Measurements from ENCODE around the gene TAGLN3.

TAGLN3 gene

GRCh38 chr3:111998636-111999483 lies at the start of gene TAGLN3:
TSS of gene TAGLN3 (plus strand) at chr3:111998922. CDS start at chr3:111999423, 501 bp downstream.
- no peak for DNase-seq (ENCODE audit: low read depth in 1 of 2, low spot score in 1 of 2)

GRCh38 chr3:111949712-111950111 lies 49.0 kb upstream of the TAGLN3 start:
- no peak for DNase-seq (ENCODE audit: low read depth in 1 of 2, low spot score in 1 of 2)

GRCh38 chr3:111951032-111951431 lies 47.7 kb upstream of the TAGLN3 start:
- no peak for DNase-seq (ENCODE audit: low read depth in 1 of 2, low spot score in 1 of 2)

GRCh38 chr3:111952086-111952485 lies 46.6 kb upstream of the TAGLN3 start:
- DNase-seq (ENCODE audit: low read depth in 1 of 2, low spot score in 1 of 2), result no peak

GRCh38 chr3:111952866-111953450 lies 45.8 kb upstream of the TAGLN3 start:
- no peak for DNase-seq (ENCODE audit: low read depth in 1 of 2, low spot score in 1 of 2)

GRCh38 chr3:111954228-111954990 lies 44.3 kb upstream of the TAGLN3 start:
- DNase-seq (ENCODE audit: low read depth in 1 of 2, low spot score in 1 of 2), result no peak

GRCh38 chr3:111955876-111956275 lies 42.8 kb upstream of the TAGLN3 start:
- DNase-seq (ENCODE audit: low read depth in 1 of 2, low spot score in 1 of 2), result no peak

GRCh38 chr3:111956449-111956848 lies 42.3 kb upstream of the TAGLN3 start:
- no peak for DNase-seq (ENCODE audit: low read depth in 1 of 2, low spot score in 1 of 2)

- no peak for DNase-seq (ENCODE audit: low read depth in 1 of 2, low spot score in 1 of 2)
These were observed 41.6 kb upstream of the TAGLN3 start for GRCh38 chr3:111956995-111957734.

GRCh38 chr3:111961461-111962164 lies 37.1 kb upstream of the TAGLN3 start:
- DNase-seq (ENCODE audit: low read depth in 1 of 2, low spot score in 1 of 2), result no peak

GRCh38 chr3:111963424-111963823 lies 35.3 kb upstream of the TAGLN3 start:
- no peak for DNase-seq (ENCODE audit: low read depth in 1 of 2, low spot score in 1 of 2)

- DNase-seq (ENCODE audit: low read depth in 1 of 2, low spot score in 1 of 2), result no peak
These were observed 33.2 kb upstream of the TAGLN3 start for GRCh38 chr3:111965484-111965883.

- no peak for DNase-seq (ENCODE audit: low read depth in 1 of 2, low spot score in 1 of 2)
These were observed 31.7 kb upstream of the TAGLN3 start for GRCh38 chr3:111967068-111967467.

GRCh38 chr3:111967651-111968274 lies 31.0 kb upstream of the TAGLN3 start:
- peak; percentile 56 to 65 for DNase-seq (ENCODE audit: low read depth in 1 of 2, low spot score in 1 of 2)

GRCh38 chr3:111968319-111969054 lies 30.2 kb upstream of the TAGLN3 start:
- no peak for DNase-seq (ENCODE audit: low read depth in 1 of 2, low spot score in 1 of 2)

GRCh38 chr3:111970376-111970775 lies 28.3 kb upstream of the TAGLN3 start:
- no peak for DNase-seq (ENCODE audit: low read depth in 1 of 2, low spot score in 1 of 2)

- DNase-seq (ENCODE audit: low read depth in 1 of 2, low spot score in 1 of 2), result no peak
These were observed 27.1 kb upstream of the TAGLN3 start for GRCh38 chr3:111971533-111972130.

- no peak for DNase-seq (ENCODE audit: low read depth in 1 of 2, low spot score in 1 of 2)
These were observed 25.8 kb upstream of the TAGLN3 start for GRCh38 chr3:111972891-111973290.

- DNase-seq (ENCODE audit: low read depth in 1 of 2, low spot score in 1 of 2), result no peak
These were observed 23.6 kb upstream of the TAGLN3 start for GRCh38 chr3:111975131-111975530.

Data from activated T-helper 1 cell treated with anti-CD3 and anti-CD28 coated beads, Interleukin-2, amount 50 U/mL, for 16 hours (primary cell).